Measurements from ENCODE around the gene DPP4. TPM values are rescaled to one million over a fixed set of nuclear protein-coding genes. Genes with fewer than 3 reads are reported as not detected.

The DPP4 gene
- total and polyA plus RNA-seq, 2 of the 13 experiments (the other 11 are each of a cell fraction or from before 2014, with no cell fraction given): 39.4 to 109 TPM

GRCh38 chr2:161947836-161948235, 126.2 kb downstream of the DPP4 start:
- ChIA-PET CTCF (ENCODE audit: low intra/inter-chr PET ratio, low total read pairs) (no interaction called here), POLR2A (no interaction called here)
- no TSS peak for BruUV-seq (replicated peaks)
- Histone ChIP-seq H3K27me3 (ENCODE audit: control insufficient read depth in 1 of 2, insufficient read depth in 2 of 2, low read length in 2 of 2) (no peaks in the 10 kb centered on the region), H3K4me3 (replicated peaks in 1 of 3; ENCODE audit: insufficient read depth in 1 of 3, low read depth in 2 of 3, low read length in 3 of 3) (no peak overlapping the region), H2AFZ (ENCODE audit: low read length) (no peak overlapping the region), H3K4me2 (ENCODE audit: low read depth, low read length) (no peak overlapping the region), H3K79me2 (ENCODE audit: insufficient read depth, low read length) (no peaks in the 10 kb centered on the region), H3K27ac (ENCODE audit: extremely low read length, insufficient read depth, low read length) (no peak overlapping the region), H4K20me1 (ENCODE audit: insufficient read depth, low read length) (no peaks in the 10 kb centered on the region), H3K9ac (ENCODE audit: insufficient read depth, low read depth, low read length) (no peak overlapping the region), H3K36me3 (replicated peaks in 1 of 2; ENCODE audit: control insufficient read depth in 1 of 2, insufficient read depth in 2 of 2, low read length in 2 of 2) (no peaks in the 10 kb centered on the region), H3K9me3 (ENCODE audit: low read length) (no peaks in the 10 kb centered on the region), H3K4me1 (ENCODE audit: insufficient read depth, low read length) (peaks cover 5% of the 10 kb centered on the region; the same call in 1 of the 2 replicates)
- TF ChIP-seq PAF1 (CRISPR knock-in tag; IDR thresholded peaks at IDR 0.05) (no peak), NFATC3 (CRISPR knock-in tag; IDR thresholded peaks at IDR 0.05) (no peak), MNT (IDR thresholded peaks at IDR 0.05) (no peak), ZZZ3 (CRISPR knock-in tag; IDR thresholded peaks at IDR 0.05; ENCODE audit: borderline replicate concordance) (no peak), ZNF543 (CRISPR knock-in tag; IDR thresholded peaks at IDR 0.05) (no peak), SP4 (CRISPR knock-in tag; IDR thresholded peaks at IDR 0.05) (no peak), MATR3 (CRISPR knock-in tag; IDR thresholded peaks at IDR 0.05) (no peak), ZFYVE20 (CRISPR knock-in tag; IDR thresholded peaks at IDR 0.05; ENCODE audit: borderline replicate concordance, low read depth) (no peak), ISL2 (CRISPR knock-in tag; IDR thresholded peaks at IDR 0.05) (no peak), ZNF709 (CRISPR knock-in tag; IDR thresholded peaks at IDR 0.05) (no peak), TBP (CRISPR knock-in tag; IDR thresholded peaks at IDR 0.05) (no peak), ZNF18 (CRISPR knock-in tag; IDR thresholded peaks at IDR 0.05; ENCODE audit: insufficient replicate concordance) (no peak)
- under 1% methylated on average over 5 of the region's 5 CpGs for WGBS (ENCODE audit: low lambda C conversion rate)
- ATAC-seq: no peak
- intact Hi-C loops (cut with micrococcal nuclease; ENCODE audit: unreplicated experiment): loop anchor here (5.0 to 10.0 kb wide), 3 partner anchors 174 to 693 kb away; no protein-coding TSS in a partner anchor
- FAIRE-seq: no peak
- no peak for DNase-seq (ENCODE audit: low spot score)
- in situ Hi-C loops (cut with HindIII; ENCODE audit: extremely low pct_ligation_motif_present, low pct_unique_long_range_greater_than_20kb): loop anchor here (5.0 to 25.0 kb wide), 2 partner anchors 361 to 686 kb away; no protein-coding TSS in a partner anchor
